ENCODE data around the gene JAG1.

- TF ChIP-seq CTCF (IDR thresholded peaks at IDR 0.05): no peak
- no peak for TF ChIP-seq POLR2A (IDR thresholded peaks at IDR 0.05)
These were observed 54.4 kb downstream of the JAG1 start for GRCh38 chr20:10619427-10619826.

All from suprapubic skin (tissue), 3 donors.